ENCODE measurements around the gene CRTC3.

DNA sequence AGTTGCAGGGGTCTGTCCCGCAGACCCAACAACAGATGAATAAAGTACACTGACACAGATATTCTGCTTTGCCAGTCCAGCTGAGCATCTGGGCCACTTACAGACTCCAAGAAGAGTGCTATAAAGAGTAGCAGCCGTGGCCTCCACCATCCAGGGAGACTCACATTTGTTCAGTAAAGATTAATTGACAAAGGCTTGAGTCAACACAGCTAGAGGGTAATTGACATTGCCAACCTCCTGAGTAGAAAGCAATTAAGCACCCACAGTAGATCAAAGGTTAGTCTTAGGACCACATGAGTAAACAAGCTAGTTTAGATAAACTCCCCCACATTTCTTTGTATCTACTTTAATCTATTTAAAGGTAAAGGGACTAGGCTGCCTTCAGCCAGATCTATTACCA lies 16.3 kb upstream of the CRTC3 start:
- TF ChIP-seq BHLHE40 (IDR thresholded peaks at IDR 0.05; ENCODE audit: borderline replicate concordance) (no peak), LEF1 (IDR thresholded peaks at IDR 0.05; ENCODE audit: borderline replicate concordance) (no peak), SP1 (IDR thresholded peaks at IDR 0.05) (no peak)
